GM19240 (cell line): ENCODE measurements around the gene SLC16A3.

Experiments used
- DNase-seq: peaks from one replicate; pipeline ENCODE4 v3.0.0; 2011; ENCODE audit warnings: low spot score; ENCODE audit not compliant: insufficient read length

Gene SLC16A3

DNA sequence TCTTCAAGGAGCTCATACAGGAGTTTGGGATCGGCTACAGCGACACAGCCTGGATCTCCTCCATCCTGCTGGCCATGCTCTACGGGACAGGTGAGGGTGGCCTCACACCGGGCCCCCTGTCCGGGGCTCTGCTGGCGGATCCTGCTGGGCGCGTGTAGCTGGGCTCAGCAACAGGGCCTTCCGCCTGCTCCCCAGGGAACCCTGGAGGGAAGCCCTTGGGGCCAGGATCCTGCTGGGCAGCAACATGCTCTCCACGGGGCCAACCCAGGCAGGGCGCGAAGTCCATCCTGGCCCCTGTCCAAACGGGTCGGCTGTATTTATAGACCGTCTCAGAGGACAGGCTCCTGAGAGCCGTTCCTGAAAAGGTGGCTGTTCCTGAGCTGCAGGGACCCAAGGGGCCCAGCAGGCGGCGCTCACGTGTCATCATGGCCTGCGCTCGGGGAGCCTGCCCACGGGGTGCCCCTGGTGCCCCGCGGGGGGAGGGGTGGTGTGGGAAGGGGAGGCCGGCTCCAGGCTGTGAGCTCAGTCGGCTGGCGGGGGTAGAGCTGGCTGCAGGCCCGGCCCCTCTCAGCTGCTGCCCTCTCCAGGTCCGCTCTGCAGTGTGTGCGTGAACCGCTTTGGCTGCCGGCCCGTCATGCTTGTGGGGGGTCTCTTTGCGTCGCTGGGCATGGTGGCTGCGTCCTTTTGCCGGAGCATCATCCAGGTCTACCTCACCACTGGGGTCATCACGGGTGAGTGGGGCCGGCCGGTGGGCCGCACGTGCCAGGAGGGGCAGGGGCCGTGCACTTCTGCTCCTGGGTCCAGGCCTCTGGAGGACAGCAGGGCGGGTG is 7.5 kb downstream of the SLC16A3 start:
- DNase-seq = no peak

DNA sequence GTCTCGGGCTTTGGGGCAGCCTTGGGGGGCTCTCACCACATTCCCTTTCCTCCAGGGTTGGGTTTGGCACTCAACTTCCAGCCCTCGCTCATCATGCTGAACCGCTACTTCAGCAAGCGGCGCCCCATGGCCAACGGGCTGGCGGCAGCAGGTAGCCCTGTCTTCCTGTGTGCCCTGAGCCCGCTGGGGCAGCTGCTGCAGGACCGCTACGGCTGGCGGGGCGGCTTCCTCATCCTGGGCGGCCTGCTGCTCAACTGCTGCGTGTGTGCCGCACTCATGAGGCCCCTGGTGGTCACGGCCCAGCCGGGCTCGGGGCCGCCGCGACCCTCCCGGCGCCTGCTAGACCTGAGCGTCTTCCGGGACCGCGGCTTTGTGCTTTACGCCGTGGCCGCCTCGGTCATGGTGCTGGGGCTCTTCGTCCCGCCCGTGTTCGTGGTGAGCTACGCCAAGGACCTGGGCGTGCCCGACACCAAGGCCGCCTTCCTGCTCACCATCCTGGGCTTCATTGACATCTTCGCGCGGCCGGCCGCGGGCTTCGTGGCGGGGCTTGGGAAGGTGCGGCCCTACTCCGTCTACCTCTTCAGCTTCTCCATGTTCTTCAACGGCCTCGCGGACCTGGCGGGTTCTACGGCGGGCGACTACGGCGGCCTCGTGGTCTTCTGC is 8.4 kb downstream of the SLC16A3 start:
- DNase-seq = no peak

DNA sequence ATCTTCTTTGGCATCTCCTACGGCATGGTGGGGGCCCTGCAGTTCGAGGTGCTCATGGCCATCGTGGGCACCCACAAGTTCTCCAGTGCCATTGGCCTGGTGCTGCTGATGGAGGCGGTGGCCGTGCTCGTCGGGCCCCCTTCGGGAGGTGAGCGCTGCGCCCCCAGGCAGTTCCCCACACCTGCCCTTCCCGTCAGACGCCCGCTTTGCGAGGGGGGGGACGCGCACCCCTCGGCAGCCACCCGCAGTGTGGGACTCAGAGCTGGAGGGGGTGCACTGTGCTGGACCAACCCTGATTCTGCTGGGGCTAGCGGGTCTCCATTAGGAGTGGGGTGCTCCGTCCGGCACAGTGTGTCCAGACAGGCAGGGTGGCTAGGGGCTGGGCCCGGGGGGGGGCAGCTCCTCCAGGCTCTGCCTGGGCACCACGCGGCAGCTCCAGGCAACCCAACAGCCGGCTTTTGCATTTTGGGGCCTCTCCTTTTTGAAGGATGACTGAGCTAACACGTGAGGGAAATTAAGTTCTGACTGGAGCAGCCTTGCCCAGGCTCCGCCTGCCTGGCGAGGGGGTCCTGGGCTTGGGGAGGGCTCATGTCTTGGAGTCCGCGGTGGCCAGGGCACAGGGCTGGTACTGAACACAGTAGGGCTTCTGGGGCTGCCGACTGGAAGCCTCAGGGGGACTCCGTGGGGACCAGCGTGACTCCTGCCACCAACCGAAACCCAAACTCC is 9.1 kb downstream of the SLC16A3 start:
- DNase-seq = no peak

DNA sequence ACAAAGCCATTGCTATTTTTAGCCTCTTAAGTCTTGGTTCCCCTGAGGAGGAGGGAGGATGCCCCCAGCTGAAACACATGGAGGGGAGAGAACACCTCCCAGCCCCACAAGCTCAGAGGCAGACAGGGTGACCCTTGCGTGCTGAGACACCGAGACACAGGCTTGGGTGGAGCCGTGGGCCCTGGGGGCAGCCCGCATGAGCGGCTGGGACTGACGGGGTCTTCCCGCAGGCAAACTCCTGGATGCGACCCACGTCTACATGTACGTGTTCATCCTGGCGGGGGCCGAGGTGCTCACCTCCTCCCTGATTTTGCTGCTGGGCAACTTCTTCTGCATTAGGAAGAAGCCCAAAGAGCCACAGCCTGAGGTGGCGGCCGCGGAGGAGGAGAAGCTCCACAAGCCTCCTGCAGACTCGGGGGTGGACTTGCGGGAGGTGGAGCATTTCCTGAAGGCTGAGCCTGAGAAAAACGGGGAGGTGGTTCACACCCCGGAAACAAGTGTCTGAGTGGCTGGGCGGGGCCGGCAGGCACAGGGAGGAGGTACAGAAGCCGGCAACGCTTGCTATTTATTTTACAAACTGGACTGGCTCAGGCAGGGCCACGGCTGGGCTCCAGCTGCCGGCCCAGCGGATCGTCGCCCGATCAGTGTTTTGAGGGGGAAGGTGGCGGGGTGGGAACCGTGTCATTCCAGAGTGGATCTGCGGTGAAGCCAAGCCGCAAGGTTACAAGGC is 9.8 kb downstream of the SLC16A3 start:
- no peak for DNase-seq

DNA sequence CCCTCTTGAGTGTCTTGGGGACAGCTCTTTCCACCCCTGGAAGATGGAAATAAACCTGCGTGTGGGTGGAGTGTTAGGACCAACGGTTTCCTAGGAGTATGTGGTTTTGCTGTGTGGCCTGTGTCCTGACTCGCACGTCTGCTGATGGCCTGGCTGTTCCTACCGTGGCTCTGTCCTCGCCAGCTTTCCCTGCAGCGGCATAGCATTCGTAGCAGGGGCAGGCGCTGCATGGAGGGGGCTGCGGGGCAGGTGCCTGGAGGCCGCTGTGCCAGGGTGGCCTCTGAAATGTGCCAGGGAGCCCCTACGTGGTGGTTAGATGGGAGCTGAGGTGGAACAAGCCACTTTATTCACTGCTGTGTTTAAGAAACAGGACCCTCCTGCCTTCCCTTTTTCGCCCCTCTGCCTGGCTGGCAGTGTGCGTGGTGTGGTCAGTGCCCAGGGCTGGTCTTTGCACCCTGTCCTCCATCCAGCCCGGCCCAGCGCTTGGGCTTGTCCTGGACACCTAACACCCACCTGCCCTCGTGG is 10.6 kb downstream of the SLC16A3 start:
- no peak for DNase-seq

DNA sequence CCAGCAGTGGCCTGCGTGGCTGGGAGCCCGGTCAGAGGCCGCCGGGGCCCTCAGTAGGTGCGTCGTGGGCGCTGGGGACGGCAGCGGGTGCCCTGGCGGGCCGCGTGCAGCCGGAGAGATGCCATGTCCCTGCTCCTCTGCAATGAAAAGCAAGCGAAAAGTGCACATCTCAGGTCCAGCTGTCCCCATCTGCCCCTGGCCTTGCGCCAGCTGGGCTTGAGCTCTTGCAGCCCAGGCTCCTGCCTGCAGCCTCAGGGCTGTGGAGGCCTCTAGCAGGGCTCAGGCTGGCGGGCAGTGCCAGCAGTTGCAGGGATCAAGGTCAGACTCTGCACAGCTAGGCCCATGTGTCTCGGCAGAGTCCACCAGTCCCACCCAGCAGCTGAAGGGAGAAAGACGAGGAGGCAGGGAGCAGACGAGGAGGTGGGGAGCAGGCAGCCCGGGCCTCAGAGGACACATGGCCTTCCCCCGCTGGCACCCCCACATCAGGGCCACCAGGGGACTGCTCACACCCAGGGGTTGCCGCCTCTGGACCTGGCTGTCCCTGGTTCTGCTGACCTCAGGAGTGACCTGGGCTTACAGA is 11.2 kb downstream of the SLC16A3 start:
- no peak for DNase-seq

DNA sequence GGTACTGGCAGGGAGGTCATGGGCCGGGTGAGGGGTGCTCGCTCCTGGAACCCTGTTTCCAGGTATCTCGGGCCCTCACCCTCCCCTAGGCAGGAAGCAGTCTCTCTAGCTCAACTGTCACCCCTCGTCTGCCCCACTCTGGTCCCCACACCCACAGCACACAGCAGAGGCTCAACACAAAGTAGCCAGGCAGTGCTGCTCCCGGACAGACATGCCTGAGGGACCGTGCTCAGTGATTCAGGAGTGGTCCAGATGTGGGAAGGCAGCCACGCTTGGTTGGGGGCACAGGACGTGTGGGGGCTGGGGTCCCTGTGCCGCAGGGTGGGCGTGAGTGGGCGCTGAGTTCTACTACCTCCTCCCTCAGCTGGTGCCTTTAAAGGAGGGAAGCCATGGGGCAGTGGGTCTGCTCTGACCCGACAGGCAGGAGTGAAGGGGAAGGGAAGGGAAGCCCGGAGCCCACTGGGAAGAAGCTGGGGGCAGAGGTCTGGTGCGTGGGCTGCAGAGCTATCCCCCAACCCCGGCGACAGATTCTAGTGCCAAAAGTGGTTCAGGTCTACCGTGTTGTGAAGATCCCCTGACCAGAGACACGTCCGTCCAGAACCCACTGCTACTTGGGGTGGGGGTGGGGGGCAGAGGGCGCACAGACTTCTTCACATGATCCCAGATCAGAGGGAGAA is 11.8 kb downstream of the SLC16A3 start:
- no peak for DNase-seq

DNA sequence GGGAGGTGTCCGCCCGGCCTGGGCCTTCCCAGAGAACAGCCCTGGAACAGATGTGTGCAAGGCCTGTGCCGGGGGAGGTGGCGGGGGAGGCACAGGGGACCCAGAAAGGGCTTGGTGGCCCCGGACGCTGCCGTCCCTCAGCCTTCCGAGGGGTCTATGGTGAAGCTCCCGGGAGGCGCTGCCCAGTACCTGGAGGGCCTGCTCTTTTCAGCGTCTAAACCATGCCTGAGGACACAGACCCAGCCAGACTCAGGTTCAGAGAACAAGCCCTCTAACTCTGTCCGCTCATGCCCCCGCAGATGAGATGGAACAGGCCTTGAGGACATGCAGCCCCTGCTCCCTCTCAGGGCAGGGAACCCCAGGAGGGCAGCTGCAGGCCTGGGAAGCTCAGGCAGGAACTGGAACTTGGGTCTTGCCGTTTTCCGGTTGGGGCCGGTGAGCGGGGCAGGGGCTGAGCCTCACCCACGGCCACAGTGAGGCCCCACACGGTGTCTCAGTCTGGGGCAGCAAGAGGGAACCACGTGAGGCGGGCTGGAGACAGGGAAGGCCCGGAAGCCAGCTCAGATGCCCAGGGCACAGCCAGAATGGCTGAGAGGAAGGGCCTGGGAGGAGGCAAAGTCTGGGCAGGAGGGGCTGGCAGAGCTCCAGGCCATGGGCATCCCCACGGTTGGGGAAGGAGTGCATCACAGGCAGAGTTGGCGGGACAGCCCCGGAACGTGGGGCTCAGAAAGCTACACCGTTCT is 12.5 kb downstream of the SLC16A3 start:
- DNase-seq = no peak

DNA sequence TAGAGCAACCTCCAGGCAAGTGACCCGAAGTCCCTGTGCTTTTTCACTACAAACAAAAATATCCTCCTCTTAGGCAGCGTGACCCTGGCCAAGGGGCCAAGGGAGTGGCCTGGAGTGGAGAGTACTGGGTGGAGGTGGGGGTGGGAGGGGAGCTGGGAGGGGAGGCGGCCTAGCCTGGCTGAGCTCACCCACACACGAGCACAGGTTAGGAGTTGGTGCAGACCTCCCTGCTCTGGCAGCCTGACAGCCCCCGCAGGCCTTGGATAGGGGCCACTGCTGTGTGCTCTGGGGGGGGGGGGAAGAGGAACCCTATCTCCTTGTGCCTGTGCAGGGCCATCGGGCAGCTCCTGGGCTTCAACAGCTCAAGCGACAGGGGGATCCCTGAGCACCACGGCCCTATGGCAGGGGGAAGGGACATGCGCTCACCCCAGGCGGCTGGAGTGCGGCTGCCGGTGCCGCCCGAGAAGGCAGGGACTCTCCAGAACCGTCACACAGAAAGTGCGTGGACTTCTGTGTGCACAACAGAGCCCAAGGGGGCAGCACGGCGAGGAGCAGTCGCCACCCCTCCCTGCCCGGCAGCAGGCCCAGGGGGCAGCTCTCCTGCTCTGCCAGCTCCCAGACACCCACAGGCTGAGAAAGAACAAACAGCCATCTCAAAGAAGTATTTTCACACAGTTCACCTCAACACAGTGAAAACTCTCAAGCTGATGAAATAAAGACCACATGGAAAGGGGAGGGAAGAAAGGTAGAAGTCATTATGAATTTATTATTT is 13.3 kb downstream of the SLC16A3 start:
- no peak for DNase-seq

DNA sequence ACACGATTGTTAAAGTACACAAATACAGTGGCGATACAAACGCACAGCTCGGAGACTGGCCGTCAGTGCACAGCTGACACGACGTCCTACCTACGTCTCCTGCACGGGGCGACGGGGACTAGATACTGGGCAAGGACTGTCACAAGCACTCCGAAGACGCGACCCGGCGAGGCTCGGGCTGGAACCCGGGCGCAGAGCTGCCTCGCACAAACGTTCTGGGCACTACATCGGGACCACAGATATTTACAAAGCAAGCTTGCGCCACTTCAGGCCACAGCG is 13.8 kb downstream of the SLC16A3 start:
- no peak for DNase-seq

DNA sequence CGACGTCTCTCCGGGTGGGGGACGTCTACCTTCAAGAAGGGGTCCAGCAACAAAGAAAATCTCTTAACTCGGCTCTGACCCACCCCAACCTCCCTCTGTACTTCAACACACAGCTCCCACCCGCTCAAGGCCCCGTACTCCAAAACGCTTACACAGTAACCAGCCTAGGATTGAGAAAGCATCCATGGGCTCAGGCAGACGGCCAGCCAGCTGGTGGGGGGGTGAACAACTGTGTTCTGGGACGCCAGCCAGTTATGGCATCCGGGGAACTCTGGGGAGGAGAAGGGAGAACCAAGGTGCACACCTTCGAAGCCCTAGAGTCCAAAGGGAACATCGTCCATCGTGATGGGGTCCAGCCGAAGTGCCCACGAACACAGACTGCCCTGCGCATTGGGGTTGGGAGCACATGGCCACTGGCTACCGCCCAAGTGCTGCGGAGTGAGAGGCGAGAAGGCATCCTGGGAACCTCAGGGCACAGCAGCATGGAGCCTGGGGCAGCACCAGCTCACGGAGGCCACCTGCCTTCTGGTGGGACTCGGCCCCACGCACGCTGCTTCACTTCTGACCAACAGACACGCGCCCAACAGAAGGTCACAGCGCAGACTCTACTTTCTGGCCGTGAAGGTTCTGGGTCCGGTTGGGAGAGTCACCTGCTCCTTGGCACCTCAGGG is 14.3 kb downstream of the SLC16A3 start:
- DNase-seq = no peak

DNA sequence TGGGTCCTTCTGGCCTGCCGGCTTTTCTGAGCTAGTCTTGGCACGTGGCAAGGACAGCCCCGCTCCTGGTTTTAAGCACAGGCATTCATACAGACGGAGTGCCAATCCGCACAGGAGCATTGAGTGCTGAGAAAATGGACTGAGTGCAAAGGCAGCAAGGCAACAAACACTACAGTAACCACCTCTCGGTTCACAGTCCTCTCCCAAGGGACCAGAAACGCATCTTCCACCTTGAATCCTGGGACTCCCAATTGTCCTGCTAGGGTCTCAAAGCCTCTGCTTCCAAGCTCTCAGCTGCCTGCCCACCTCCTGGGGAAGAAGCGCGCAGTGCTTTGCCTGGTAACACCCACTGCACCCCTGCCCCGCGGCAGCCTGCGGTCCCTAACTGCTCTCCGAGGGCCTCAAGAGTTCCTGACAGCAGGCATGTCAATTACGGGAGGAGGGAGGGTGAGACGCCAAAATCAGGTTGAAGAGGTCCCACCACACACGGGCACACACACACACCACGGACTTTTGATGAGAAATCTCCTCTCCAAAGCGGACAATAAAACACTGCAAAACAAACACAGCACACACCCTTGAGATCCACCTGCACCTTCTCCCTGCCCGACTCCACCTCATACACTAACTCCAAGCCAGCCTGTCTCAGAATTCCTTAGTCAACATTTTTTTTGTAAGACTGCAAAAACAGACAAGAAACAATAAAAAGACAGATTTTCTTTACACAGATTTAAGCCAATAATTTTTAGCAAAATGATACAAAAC is 15.0 kb downstream of the SLC16A3 start:
- DNase-seq = no peak

DNA sequence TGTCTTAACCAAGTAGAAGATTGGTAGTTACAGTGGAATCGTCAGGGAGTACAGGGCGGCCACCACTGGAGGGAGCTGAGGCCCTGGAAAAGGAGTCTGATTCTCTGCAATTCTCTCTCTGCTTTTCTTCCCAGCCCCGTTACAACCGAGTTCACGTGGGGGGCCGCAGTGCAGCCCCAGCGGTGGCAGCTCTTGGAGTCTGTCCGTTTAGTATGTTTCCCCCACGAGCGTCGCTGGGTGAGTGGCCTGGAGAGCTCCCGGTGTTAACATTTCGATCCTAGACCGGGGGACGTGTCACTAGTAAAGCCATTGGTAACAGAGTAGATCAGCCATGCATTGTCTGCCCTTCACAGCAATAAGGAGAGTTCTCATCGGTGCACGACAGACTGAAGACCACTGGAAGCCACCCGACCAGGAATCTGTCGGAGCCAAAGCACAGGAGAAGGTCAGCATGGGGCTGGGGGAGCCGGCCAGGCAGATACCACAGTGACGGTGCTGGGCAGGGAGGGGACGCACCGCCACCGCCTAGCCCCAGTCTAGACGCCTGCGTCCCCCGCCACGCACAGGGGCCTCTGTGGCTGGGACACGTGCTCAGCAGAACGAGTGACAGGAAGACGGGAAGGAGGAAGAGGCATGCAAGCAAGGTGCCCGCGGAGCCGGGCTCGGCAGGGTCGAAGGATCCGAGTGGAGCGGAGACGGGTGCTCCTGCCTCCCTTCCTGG is 15.7 kb downstream of the SLC16A3 start:
- DNase-seq = no peak

DNA sequence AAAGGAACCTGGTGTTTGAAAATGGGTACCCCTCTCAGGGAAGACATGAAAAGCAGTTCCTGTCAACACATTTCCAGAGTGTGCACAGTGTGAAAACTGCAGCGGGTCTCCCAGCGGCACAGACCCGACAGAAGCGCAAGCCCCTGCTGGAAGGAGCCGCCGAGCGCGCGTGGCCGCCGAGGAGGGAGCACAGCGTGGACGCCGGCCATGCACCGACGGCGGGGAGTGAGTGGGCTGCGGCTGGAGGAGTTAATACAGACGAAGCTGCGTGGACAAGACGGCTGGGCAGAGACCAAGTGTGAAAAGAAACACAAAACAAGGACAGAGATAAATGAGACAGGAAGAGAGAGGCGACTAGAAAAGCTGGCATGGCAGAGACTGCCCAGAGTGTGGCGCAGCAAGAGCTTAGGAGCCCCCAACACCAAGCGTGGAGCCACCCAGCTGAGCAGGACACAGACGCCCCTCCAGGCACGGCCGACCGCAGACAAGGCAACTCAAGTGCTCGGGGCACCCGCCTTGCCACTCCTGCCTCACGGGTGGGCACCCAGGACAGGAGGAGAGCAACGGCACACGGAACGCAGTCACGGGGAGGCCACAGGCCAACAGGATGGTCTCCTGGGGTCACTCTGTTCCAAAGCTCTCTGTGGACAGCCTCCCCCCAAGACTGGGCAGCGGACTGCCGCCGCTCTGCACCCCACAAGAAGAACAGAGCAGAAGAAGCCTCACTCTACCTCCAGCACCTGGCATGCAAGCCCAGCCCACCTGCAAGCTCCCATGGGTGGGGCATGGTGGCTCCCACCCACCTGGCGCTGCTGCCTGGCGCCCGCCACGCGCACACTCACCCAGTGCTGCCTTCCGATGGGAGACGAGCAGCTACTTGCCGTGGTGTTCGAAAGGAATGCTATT is 16.5 kb downstream of the SLC16A3 start:
- DNase-seq = no peak

DNA sequence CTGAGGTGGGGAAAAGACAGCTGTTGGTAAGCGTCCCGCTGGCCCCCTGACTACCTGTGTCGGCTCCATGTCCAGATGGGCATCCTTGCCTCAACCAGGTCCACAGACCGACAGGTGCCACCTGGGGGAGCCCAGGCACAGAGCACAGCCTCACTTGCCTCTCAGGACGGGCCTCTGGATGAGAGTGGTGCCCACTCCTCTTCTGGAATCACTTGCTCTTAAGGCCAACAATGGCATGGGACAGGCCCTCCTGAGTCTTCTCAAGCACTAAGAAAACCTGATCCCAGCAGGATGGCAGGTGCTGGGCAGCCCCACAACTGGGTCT is 17.2 kb downstream of the SLC16A3 start:
- no peak for DNase-seq

DNA sequence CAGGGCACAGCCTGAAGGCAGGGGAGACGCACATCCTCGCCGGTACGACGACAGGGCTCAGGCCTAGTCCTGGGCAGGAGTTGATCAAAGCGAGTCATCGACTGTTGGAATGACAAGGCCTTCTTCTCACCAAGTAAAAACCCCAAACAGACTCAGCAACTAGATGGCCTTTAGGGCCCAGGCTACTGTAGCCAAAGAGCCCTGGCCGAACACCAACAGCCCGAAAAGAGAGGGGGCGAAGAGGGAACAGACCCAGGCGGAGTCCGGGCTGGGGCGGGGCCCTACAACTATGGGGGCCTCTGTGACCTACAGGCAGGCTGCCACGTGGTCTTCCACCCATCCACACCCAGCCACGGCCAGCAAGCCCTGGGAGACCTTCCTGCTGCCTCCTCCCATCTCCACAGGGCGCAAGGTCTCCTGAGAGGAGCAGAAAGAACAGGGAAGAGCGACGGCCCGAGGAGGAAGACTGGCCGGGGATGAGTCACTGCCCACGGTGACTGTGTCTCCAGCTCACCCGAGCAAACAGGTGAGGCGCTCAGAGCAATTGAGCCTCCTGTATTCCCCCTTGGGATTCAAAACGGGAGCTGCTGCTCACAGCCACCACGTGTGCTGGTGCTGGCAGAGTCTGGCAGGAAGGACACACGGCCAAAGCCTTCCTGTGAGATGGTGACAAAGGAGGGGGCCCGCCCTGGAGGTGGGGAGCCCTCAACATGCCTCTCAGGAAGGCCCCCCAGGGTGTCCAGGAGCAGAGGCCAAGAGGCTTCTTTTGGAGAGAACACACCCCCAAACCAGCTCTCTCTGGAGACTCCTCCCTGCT is 17.7 kb downstream of the SLC16A3 start:
- DNase-seq = no peak
